Glutamatergic neuron (in vitro differentiated cells): Measurements from ENCODE around the gene SLC30A2. TPM values are rescaled to one million over a fixed set of nuclear protein-coding genes. Genes with fewer than 3 reads are reported as not detected.

Source experiments
- DNase-seq: peaks from one replicate; pipeline ENCODE4 v3.0.0; 2022
- H3K27ac Mint-ChIP-seq: one replicate; pipeline ENCODE4 v1.8.0; 2020; ENCODE audit warnings: mild to moderate bottlenecking, mixed read lengths, inconsistent platforms; ENCODE audit not compliant: unreplicated experiment
- H3K27me3 Mint-ChIP-seq: one replicate; pipeline ENCODE4 v1.8.0; 2020; ENCODE audit warnings: mild to moderate bottlenecking, moderate library complexity, mixed read lengths, inconsistent platforms; ENCODE audit not compliant: unreplicated experiment
- H3K36me3 Mint-ChIP-seq: one replicate; pipeline ENCODE4 v1.8.0; 2020; ENCODE audit warnings: mild to moderate bottlenecking, mixed read lengths, inconsistent platforms; ENCODE audit not compliant: unreplicated experiment
- H3K4me1 Mint-ChIP-seq: one replicate; pipeline ENCODE4 v1.8.0; 2020; ENCODE audit warnings: mild to moderate bottlenecking, low read depth, mixed read lengths, inconsistent platforms; ENCODE audit not compliant: unreplicated experiment
- H3K4me3 Mint-ChIP-seq: one replicate; pipeline ENCODE4 v1.8.0; 2020; ENCODE audit warnings: mild to moderate bottlenecking, mixed read lengths, inconsistent platforms; ENCODE audit not compliant: unreplicated experiment
- H3K9me3 Mint-ChIP-seq: one replicate; pipeline ENCODE4 v1.8.0; 2020; ENCODE audit warnings: mild to moderate bottlenecking, moderate library complexity, mixed read lengths, inconsistent platforms; ENCODE audit not compliant: unreplicated experiment
- total RNA-seq: library from RNA; stranded (reverse); fragmentation: NEBNext Ultra II Directional; extraction: Animal tissue kit (Norgen Biotek cat#: 25700); gene quantifications from one replicate; pipeline ENCODE4 v1.2.1, GENCODE V29; 2021; ENCODE audit not compliant: unreplicated experiment
- TF ChIP-seq, protein P1 (sequence below): fragments of 200-600 bp; sonication (generic); IDR thresholded peaks from one replicate; pipeline ENCODE4 v1.5.0; 2021; ENCODE audit not compliant: partially characterized antibody, unreplicated experiment

SLC30A2 gene
- total RNA-seq, 1 donor from 2014 or later: not detected

DNA sequence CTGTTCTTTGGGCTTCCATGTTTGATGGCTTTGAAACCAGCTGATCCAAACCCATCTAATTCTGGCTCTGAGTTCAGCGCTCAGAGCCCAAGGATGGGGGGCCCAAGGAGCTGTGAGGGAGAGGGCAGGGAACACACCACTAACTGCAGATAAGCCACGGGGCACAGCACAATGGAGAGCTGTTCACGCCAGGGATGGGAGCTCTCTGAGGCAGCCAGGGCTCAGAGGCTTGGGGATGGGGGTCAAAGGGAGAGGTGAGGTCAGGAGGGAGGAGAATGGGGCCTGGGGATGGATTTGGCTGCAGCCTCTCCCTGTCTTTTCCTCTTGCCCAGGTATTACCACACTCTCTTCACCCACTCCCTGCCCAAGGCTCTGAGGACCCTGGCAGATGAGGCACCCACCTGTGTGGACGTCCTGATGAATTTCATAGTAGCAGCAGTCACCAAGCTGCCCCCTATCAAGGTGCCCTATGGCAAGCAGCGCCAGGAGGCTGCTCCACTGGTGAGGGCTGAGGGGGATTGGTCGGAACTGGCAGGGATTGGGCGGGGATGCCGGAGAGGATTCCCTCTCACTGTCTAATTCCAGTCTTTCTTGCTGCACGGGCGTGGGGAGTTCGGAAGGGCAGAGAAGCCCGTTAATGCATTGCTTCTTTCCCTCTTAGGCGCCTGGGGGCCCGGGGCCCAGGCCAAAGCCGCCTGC is 11.3 kb downstream of the SLC30A2 start:
- TF ChIP-seq, protein P1, sequence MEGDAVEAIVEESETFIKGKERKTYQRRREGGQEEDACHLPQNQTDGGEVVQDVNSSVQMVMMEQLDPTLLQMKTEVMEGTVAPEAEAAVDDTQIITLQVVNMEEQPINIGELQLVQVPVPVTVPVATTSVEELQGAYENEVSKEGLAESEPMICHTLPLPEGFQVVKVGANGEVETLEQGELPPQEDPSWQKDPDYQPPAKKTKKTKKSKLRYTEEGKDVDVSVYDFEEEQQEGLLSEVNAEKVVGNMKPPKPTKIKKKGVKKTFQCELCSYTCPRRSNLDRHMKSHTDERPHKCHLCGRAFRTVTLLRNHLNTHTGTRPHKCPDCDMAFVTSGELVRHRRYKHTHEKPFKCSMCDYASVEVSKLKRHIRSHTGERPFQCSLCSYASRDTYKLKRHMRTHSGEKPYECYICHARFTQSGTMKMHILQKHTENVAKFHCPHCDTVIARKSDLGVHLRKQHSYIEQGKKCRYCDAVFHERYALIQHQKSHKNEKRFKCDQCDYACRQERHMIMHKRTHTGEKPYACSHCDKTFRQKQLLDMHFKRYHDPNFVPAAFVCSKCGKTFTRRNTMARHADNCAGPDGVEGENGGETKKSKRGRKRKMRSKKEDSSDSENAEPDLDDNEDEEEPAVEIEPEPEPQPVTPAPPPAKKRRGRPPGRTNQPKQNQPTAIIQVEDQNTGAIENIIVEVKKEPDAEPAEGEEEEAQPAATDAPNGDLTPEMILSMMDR: no peak
- DNase-seq: no peak
- peaks cover 3% of the 10 kb centered on the region for H3K4me1 Mint-ChIP-seq
- H3K27me3 Mint-ChIP-seq: peaks cover 8% of the 10 kb centered on the region
- no peaks in the 10 kb centered on the region for H3K36me3 Mint-ChIP-seq
- H3K4me3 Mint-ChIP-seq: peak overlapping the region; percentile 89
- H3K9me3 Mint-ChIP-seq: peaks cover 8% of the 10 kb centered on the region
- no peak overlapping the region for H3K27ac Mint-ChIP-seq

DNA sequence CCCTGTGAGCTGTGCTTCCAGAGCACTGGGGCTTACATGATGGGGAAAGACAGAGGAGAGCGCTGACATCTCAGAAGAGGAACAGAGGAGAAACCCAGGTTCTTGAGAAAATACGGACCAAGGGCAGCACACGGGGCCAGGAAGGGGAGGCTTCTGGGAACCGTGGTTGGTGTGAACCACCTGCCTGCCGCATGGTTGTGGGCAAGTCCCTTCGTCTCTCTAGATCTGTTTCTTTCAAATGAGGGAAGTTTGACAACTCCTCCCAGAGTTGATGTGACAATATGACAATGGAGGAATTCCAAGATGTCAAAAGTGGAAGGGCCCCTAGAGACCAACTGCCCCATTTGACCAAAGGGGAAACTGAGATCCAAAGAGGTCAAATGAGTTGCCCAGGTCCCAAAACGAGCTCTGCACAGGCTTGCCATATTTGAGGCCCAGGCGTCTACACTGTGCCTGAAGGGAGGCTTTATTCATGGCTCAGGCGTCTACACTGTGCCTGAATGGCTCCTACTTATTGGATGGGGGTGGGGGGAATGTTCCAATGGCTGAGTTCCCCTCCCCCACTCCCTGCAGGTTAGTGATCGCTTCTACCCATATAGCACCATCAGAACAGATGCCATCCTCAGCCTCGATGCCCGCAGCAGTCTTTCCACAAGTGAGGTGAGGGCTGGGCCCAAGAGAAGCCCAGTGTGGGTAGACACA is 13.1 kb downstream of the SLC30A2 start:
- H3K36me3 Mint-ChIP-seq: no peaks in the 10 kb centered on the region
- peaks cover 8% of the 10 kb centered on the region for H3K27me3 Mint-ChIP-seq
- no peak overlapping the region for H3K4me3 Mint-ChIP-seq
- TF ChIP-seq, protein P1: no peak
- H3K4me1 Mint-ChIP-seq: peaks cover 3% of the 10 kb centered on the region
- peaks cover 6% of the 10 kb centered on the region for H3K9me3 Mint-ChIP-seq
- no peak overlapping the region for H3K27ac Mint-ChIP-seq
- no peak for DNase-seq

DNA sequence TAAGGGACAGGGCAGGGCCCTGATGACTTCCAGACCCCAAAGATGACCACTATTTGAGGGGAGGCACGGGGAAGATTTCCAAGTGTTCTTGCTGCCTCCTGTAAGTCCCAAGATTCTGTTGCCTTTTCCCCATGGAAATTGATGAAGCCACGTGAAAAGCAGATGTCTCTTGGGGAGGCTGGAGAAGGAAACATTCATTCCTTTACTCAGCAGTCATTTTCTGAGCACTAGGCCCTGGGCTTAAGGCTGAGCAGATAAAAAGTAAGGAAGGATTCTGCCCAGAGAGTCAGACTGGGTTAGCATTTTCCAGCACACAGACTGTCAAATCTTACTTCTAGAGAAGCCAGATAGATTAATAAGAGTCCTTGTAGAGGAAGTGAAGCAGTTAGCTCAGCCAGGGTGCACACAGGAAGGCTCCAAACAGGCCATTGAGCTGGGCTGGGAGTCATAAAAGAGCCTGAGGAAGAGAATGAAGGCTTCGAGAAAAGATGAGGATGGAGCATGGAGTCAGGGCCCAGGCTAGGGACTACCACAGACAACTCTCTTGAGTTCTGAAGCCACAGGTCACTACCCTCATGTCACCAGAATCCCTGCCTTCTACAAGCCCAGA is 14.2 kb downstream of the SLC30A2 start:
- H3K27ac Mint-ChIP-seq: no peak overlapping the region
- H3K4me3 Mint-ChIP-seq: no peak overlapping the region

DNA sequence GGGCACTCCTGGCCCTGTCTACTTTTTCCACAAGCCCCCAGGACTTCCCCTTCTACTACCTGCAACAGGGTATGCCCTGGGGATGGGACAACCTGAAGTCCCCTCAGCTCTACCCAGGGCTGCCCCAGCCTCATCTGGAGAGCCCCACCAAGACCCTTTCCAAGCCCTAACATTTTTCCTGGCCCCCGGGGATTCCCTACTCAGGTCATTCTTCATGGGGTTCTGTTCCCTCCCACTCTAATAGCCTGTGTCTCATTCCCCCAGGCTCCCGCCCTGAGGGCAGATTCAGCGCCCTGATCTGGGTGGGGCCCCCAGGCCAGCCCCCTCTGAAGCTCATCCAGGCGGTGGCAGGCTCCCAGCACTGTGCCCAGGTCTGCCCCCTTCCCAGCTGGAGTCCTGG is 14.7 kb downstream of the SLC30A2 start:
- Mint-ChIP-seq H3K27ac (no peak overlapping the region), H3K36me3 (no peaks in the 10 kb centered on the region), H3K4me1 (peaks cover 3% of the 10 kb centered on the region), H3K27me3 (peaks cover 8% of the 10 kb centered on the region), H3K9me3 (peaks cover 6% of the 10 kb centered on the region), H3K4me3 (no peak overlapping the region)
- TF ChIP-seq, protein P1: no peak
- no peak for DNase-seq

More for the DNA sequence above, 14.2 kb downstream of the SLC30A2 start:
- Mint-ChIP-seq H3K36me3 (no peaks in the 10 kb centered on the region), H3K4me1 (peaks cover 3% of the 10 kb centered on the region), H3K9me3 (peaks cover 6% of the 10 kb centered on the region), H3K27me3 (peaks cover 8% of the 10 kb centered on the region)
- TF ChIP-seq, protein P1: no peak
- DNase-seq: no peak
